ENCODE data around the gene STPG4. TPM values are rescaled to one million over a fixed set of nuclear protein-coding genes. Genes with fewer than 3 reads are reported as not detected.

Gene STPG4
- total RNA-seq, 1 experiment from 2014 or later = not detected

GRCh38 chr2:47077442-47078117, 77.5 kb downstream of the STPG4 start:
- ChIA-PET POLR2A (no interaction called here), CTCF (interaction anchor here (0.6 kb wide), 1 partner anchor 366 kb away, joined by 3 read pairs; no protein-coding TSS in a partner anchor)
- Mint-ChIP-seq H3K27me3 (ENCODE audit: insufficient read depth, unreplicated experiment) (no peaks in the 10 kb centered on the region), H3K27ac (ENCODE audit: low read depth, unreplicated experiment) (no peak overlapping the region), H3K4me1 (ENCODE audit: insufficient read depth, unreplicated experiment) (peaks cover 37% of the 10 kb centered on the region), H3K4me3 (ENCODE audit: unreplicated experiment) (no peak overlapping the region), H3K36me3 (ENCODE audit: insufficient read depth, unreplicated experiment) (peaks cover 25% of the 10 kb centered on the region), H3K9me3 (ENCODE audit: unreplicated experiment) (no peaks in the 10 kb centered on the region)
- intact Hi-C loops (cut with micrococcal nuclease) = no loop called here
- BruUV-seq (replicated peaks) = no TSS peak
- no peak for TF ChIP-seq CTCF (IDR thresholded peaks at IDR 0.05; ENCODE audit: unreplicated experiment)
- no peak for DNase-seq (ENCODE audit: unreplicated experiment)

GRCh38 chr2:47076586-47077441, 78.3 kb downstream of the STPG4 start:
- no peak for TF ChIP-seq CTCF (IDR thresholded peaks at IDR 0.05; ENCODE audit: unreplicated experiment)
- H3K4me3 Mint-ChIP-seq (ENCODE audit: unreplicated experiment) = no peak overlapping the region
- DNase-seq (ENCODE audit: unreplicated experiment) = peak; percentile 77
- H3K4me1 Mint-ChIP-seq (ENCODE audit: insufficient read depth, unreplicated experiment) = peaks cover 38% of the 10 kb centered on the region
- CTCF ChIA-PET = interaction anchor here (0.6 to 0.7 kb wide), 2 partner anchors 52 to 366 kb away, joined by 3 read pairs; no protein-coding TSS in a partner anchor
- peak overlapping the region; percentile 36 for H3K27ac Mint-ChIP-seq (ENCODE audit: low read depth, unreplicated experiment)
- no peaks in the 10 kb centered on the region for H3K9me3 Mint-ChIP-seq (ENCODE audit: unreplicated experiment)
- TSS peak; percentile 12 for BruUV-seq (replicated peaks)
- H3K36me3 Mint-ChIP-seq (ENCODE audit: insufficient read depth, unreplicated experiment) = peaks cover 25% of the 10 kb centered on the region
- POLR2A ChIA-PET = interaction anchor here (0.5 kb wide), 1 partner anchor 75 kb away, joined by 3 read pairs; no protein-coding TSS in a partner anchor
- no peaks in the 10 kb centered on the region for H3K27me3 Mint-ChIP-seq (ENCODE audit: insufficient read depth, unreplicated experiment)
- intact Hi-C loops (cut with micrococcal nuclease) = no loop called here

- ChIA-PET POLR2A (no interaction called here), CTCF (interaction anchor here (0.6 to 0.7 kb wide), 3 partner anchors 48 to 327 kb away, joined by 3 read pairs; no protein-coding TSS in a partner anchor)
- BruUV-seq (replicated peaks) = no TSS peak
- Mint-ChIP-seq H3K9me3 (ENCODE audit: unreplicated experiment) (no peaks in the 10 kb centered on the region), H3K27me3 (ENCODE audit: insufficient read depth, unreplicated experiment) (no peaks in the 10 kb centered on the region), H3K4me3 (ENCODE audit: unreplicated experiment) (no peak overlapping the region), H3K27ac (ENCODE audit: low read depth, unreplicated experiment) (peak overlapping the region; percentile 36), H3K36me3 (ENCODE audit: insufficient read depth, unreplicated experiment) (peaks cover 18% of the 10 kb centered on the region), H3K4me1 (ENCODE audit: insufficient read depth, unreplicated experiment) (peaks cover 43% of the 10 kb centered on the region)
- no peak for TF ChIP-seq CTCF (IDR thresholded peaks at IDR 0.05; ENCODE audit: unreplicated experiment)
- no peak for DNase-seq (ENCODE audit: unreplicated experiment)
- intact Hi-C loops (cut with micrococcal nuclease) = no loop called here
These were observed 79.0 kb downstream of the STPG4 start for GRCh38 chr2:47076126-47076506.

Data from MCF 10A (cell line).